Measurements from ENCODE around the gene PLXNA3. TPM values are rescaled to one million over a fixed set of nuclear protein-coding genes. Genes with fewer than 3 reads are reported as not detected.

The PLXNA3 gene
- total RNA-seq, 2 donors from 2014 or later, result 15.7 to 21.0 TPM

DNA sequence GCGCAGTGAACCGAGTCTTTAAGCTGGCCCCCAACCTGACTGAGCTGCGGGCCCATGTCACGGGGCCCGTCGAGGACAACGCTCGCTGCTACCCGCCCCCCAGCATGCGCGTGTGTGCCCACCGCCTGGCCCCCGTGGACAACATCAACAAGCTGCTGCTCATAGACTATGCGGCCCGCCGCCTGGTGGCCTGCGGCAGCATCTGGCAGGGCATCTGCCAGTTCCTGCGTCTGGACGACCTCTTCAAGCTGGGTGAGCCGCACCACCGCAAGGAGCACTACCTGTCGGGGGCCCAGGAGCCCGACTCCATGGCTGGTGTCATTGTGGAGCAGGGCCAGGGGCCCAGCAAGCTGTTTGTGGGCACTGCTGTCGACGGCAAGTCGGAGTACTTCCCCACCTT lies 2.2 kb downstream of the PLXNA3 start:
- Histone ChIP-seq H3K36me3 (no peaks in the 10 kb centered on the region), H3K4me1 (replicated peaks) (peaks cover 3% of the 10 kb centered on the region), H3K27ac (no peak overlapping the region), H3K27me3 (replicated peaks; ENCODE audit: insufficient read depth) (no peaks in the 10 kb centered on the region), H3K4me3 (no peak overlapping the region), H3K9me3 (no peaks in the 10 kb centered on the region)
- intact Hi-C loops (cut with DNase I), result no loop called here
- no peak for TF ChIP-seq POLR2A (IDR thresholded peaks at IDR 0.05)
- TF ChIP-seq POLR2AphosphoS5 (IDR thresholded peaks at IDR 0.05), result no peak
- TF ChIP-seq, protein P1, sequence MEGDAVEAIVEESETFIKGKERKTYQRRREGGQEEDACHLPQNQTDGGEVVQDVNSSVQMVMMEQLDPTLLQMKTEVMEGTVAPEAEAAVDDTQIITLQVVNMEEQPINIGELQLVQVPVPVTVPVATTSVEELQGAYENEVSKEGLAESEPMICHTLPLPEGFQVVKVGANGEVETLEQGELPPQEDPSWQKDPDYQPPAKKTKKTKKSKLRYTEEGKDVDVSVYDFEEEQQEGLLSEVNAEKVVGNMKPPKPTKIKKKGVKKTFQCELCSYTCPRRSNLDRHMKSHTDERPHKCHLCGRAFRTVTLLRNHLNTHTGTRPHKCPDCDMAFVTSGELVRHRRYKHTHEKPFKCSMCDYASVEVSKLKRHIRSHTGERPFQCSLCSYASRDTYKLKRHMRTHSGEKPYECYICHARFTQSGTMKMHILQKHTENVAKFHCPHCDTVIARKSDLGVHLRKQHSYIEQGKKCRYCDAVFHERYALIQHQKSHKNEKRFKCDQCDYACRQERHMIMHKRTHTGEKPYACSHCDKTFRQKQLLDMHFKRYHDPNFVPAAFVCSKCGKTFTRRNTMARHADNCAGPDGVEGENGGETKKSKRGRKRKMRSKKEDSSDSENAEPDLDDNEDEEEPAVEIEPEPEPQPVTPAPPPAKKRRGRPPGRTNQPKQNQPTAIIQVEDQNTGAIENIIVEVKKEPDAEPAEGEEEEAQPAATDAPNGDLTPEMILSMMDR (IDR thresholded peaks at IDR 0.05), result peak in 2 of 4 experiments; percentile 17 to 28
- DNase-seq (ENCODE audit: low spot score), result no peak
- WGBS, result 70% methylated on average over 4 of the region's 26 CpGs

- H3K27ac ChIP-seq, result no peak overlapping the region
- intact Hi-C loops (cut with DNase I), result no loop called here
- H3K9me3 ChIP-seq, result no peaks in the 10 kb centered on the region
- H3K36me3 ChIP-seq, result no peaks in the 10 kb centered on the region
- H3K4me1 ChIP-seq (replicated peaks), result peaks cover 3% of the 10 kb centered on the region
- DNase-seq (ENCODE audit: low spot score), result no peak
- 54% methylated on average over 2 of the region's 8 CpGs for WGBS
- H3K27me3 ChIP-seq (replicated peaks; ENCODE audit: insufficient read depth), result no peaks in the 10 kb centered on the region
- TF ChIP-seq, protein P1 (IDR thresholded peaks at IDR 0.05), result no peak
- TF ChIP-seq POLR2AphosphoS5 (IDR thresholded peaks at IDR 0.05) (no peak), POLR2A (IDR thresholded peaks at IDR 0.05) (no peak)
- no peak overlapping the region for H3K4me3 ChIP-seq
Observed at GRCh38 chrX:154462396-154462795, 4.3 kb downstream of the PLXNA3 start.

- no peak overlapping the region for H3K27ac ChIP-seq
- intact Hi-C loops (cut with DNase I), result no loop called here
- H3K27me3 ChIP-seq (replicated peaks; ENCODE audit: insufficient read depth), result no peaks in the 10 kb centered on the region
- 86% methylated on average over 10 of the region's 36 CpGs for WGBS
- H3K4me3 ChIP-seq, result no peak overlapping the region
- peaks cover 3% of the 10 kb centered on the region for H3K4me1 ChIP-seq (replicated peaks)
- no peaks in the 10 kb centered on the region for H3K36me3 ChIP-seq
- TF ChIP-seq POLR2AphosphoS5 (IDR thresholded peaks at IDR 0.05) (no peak), POLR2A (IDR thresholded peaks at IDR 0.05) (no peak)
- TF ChIP-seq, protein P1 (IDR thresholded peaks at IDR 0.05), result no peak
- no peaks in the 10 kb centered on the region for H3K9me3 ChIP-seq
- no peak for DNase-seq (ENCODE audit: low spot score)
Observed at GRCh38 chrX:154463611-154464220, 5.6 kb downstream of the PLXNA3 start.

DNA sequence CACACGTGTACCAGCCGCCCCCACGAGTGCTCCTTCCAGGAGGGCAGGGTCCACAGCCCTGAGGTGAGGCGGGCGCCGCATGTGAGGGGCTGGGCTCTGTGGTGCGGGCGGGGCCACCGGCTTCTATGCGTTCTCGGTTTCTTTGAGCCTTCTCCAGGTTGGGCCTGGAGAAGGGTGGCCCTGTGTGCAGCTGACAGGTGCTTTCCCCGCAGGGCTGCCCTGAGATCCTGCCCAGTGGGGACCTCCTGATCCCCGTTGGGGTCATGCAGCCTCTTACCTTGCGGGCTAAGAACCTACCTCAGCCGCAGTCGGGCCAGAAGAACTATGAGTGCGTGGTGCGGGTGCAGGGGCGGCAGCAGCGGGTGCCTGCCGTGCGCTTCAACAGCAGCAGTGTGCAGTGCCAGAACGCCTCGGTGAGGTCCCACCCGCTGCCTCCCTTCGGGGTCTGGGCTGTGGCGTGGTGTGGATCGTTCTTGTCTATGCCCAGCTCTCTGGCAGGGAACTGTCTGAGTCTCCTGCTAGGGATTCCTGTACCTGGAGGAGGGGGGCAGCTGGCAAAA lies 6.8 kb downstream of the PLXNA3 start:
- Histone ChIP-seq H3K4me1 (replicated peaks) (no peaks in the 10 kb centered on the region), H3K27me3 (replicated peaks; ENCODE audit: insufficient read depth) (no peaks in the 10 kb centered on the region), H3K9me3 (no peaks in the 10 kb centered on the region), H3K36me3 (no peaks in the 10 kb centered on the region), H3K27ac (no peak overlapping the region), H3K4me3 (no peak overlapping the region)
- DNase-seq (ENCODE audit: low spot score), result no peak
- no peak for TF ChIP-seq POLR2AphosphoS5 (IDR thresholded peaks at IDR 0.05)
- TF ChIP-seq, protein P1 (IDR thresholded peaks at IDR 0.05), result no peak
- TF ChIP-seq POLR2A (IDR thresholded peaks at IDR 0.05), result no peak
- 95% methylated on average over 9 of the region's 28 CpGs for WGBS
- intact Hi-C loops (cut with DNase I), result no loop called here

DNA sequence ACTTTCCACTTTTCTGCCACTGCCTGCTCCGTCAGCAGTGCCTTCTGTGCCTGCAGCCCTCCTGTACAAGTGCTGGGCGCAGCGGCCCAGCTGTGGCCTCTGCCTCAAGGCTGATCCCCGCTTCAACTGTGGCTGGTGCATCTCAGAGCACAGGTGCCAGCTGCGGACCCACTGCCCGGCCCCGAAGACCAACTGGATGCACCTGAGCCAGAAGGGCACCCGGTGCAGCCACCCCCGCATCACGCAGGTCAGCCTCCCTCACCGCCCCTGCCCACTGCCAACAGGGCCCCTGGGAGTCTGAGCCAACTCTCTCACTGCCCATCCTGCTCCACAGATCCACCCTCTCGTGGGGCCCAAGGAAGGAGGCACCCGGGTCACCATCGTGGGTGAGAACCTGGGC lies 7.5 kb downstream of the PLXNA3 start:
- H3K36me3 ChIP-seq, result no peaks in the 10 kb centered on the region
- H3K27me3 ChIP-seq (replicated peaks; ENCODE audit: insufficient read depth), result no peaks in the 10 kb centered on the region
- H3K4me1 ChIP-seq (replicated peaks), result no peaks in the 10 kb centered on the region
- H3K27ac ChIP-seq, result no peak overlapping the region
- no peak overlapping the region for H3K4me3 ChIP-seq
- TF ChIP-seq POLR2AphosphoS5 (IDR thresholded peaks at IDR 0.05), result no peak
- no peak for TF ChIP-seq POLR2A (IDR thresholded peaks at IDR 0.05)
- TF ChIP-seq, protein P1 (IDR thresholded peaks at IDR 0.05), result no peak
- intact Hi-C loops (cut with DNase I), result no loop called here
- WGBS, result 100% methylated on average over 1 of the region's 14 CpGs
- H3K9me3 ChIP-seq, result no peaks in the 10 kb centered on the region
- DNase-seq (ENCODE audit: low spot score), result no peak
